Measurements from ENCODE around the gene ABHD12.

GRCh38 chr20:25325997-25326396 is 64.6 kb downstream of the ABHD12 start:
- no peak for TF ChIP-seq POLR2A (IDR thresholded peaks at IDR 0.05)
- TF ChIP-seq, protein P1, sequence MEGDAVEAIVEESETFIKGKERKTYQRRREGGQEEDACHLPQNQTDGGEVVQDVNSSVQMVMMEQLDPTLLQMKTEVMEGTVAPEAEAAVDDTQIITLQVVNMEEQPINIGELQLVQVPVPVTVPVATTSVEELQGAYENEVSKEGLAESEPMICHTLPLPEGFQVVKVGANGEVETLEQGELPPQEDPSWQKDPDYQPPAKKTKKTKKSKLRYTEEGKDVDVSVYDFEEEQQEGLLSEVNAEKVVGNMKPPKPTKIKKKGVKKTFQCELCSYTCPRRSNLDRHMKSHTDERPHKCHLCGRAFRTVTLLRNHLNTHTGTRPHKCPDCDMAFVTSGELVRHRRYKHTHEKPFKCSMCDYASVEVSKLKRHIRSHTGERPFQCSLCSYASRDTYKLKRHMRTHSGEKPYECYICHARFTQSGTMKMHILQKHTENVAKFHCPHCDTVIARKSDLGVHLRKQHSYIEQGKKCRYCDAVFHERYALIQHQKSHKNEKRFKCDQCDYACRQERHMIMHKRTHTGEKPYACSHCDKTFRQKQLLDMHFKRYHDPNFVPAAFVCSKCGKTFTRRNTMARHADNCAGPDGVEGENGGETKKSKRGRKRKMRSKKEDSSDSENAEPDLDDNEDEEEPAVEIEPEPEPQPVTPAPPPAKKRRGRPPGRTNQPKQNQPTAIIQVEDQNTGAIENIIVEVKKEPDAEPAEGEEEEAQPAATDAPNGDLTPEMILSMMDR (IDR thresholded peaks at IDR 0.05) = no peak
